Measurements from ENCODE around the gene SCYGR4.
"Not testable (repeated sequence)": the region's sequence is repeated elsewhere in the genome, so short reads cannot be mapped to it uniquely, and the experiment has no call there.

SCYGR4 gene

GRCh38 chr2:227614740-227615139 is 2.6 kb upstream of the SCYGR4 start, which contains the start of gene SCYGR3:
SCYGR3 (minus strand) TSS chr2:227614840; CDS start chr2:227614840, 0 bp downstream.
- DNase-seq = no peak

GRCh38 chr2:227615181-227615580 is 2.1 kb upstream of the SCYGR4 start:
- DNase-seq = no peak

GRCh38 chr2:227615906-227616305 is 1.4 kb upstream of the SCYGR4 start:
- DNase-seq = no peak

GRCh38 chr2:227616631-227617030 is 667 bp upstream of the SCYGR4 start:
- DNase-seq = no peak

- DNase-seq = no peak
Observed at GRCh38 chr2:227623226-227623625, 5.9 kb downstream of the SCYGR4 start.

- no peak for DNase-seq
Observed at GRCh38 chr2:227625420-227625819, 8.1 kb downstream of the SCYGR4 start.

- DNase-seq = no peak
Observed at GRCh38 chr2:227626580-227627151, 9.4 kb downstream of the SCYGR4 start.

- DNase-seq = no peak
Observed at GRCh38 chr2:227627769-227628168, 10.5 kb downstream of the SCYGR4 start.

- DNase-seq = no peak
Observed at GRCh38 chr2:227629435-227629834, 12.1 kb downstream of the SCYGR4 start.

GRCh38 chr2:227630322-227630721 is 13.0 kb downstream of the SCYGR4 start:
- DNase-seq = no peak

- no peak for DNase-seq
Observed at GRCh38 chr2:227632827-227633226, 15.5 kb downstream of the SCYGR4 start.

GRCh38 chr2:227634201-227634600 is 16.9 kb downstream of the SCYGR4 start:
- DNase-seq = no peak

- no peak for DNase-seq
Observed at GRCh38 chr2:227642656-227643055, 25.4 kb downstream of the SCYGR4 start.

GRCh38 chr2:227643990-227644551 is 26.8 kb downstream of the SCYGR4 start:
- DNase-seq = no peak

GRCh38 chr2:227653419-227653818 is 36.1 kb downstream of the SCYGR4 start:
- DNase-seq = no peak

- no peak for DNase-seq
Observed at GRCh38 chr2:227654426-227654825, 37.1 kb downstream of the SCYGR4 start.

- no peak for DNase-seq
Observed at GRCh38 chr2:227655454-227655853, 38.2 kb downstream of the SCYGR4 start.

- no peak for DNase-seq
Observed at GRCh38 chr2:227657199-227657845, 40.0 kb downstream of the SCYGR4 start.

GRCh38 chr2:227661025-227661649 is 43.8 kb downstream of the SCYGR4 start:
- no peak for DNase-seq

- no peak for DNase-seq
Observed at GRCh38 chr2:227661827-227662226, 44.5 kb downstream of the SCYGR4 start.

GRCh38 chr2:227665189-227665940 is 48.1 kb downstream of the SCYGR4 start:
- DNase-seq = no peak

GRCh38 chr2:227666631-227667170 is 49.4 kb downstream of the SCYGR4 start, which contains the start of gene SCYGR5:
SCYGR5 (plus strand) TSS chr2:227666804; CDS start chr2:227666804, 0 bp downstream.
- DNase-seq = not testable (repeated sequence)
